Transverse colon (tissue), 4 donors: Measurements from ENCODE around the gene GRK3.
"Not testable (repeated sequence)": the region's sequence is repeated elsewhere in the genome, so short reads cannot be mapped to it uniquely, and the experiment has no call there.

ENCODE experiments used
- CTCF ChIP-seq, 5 experiments: fragments of 200-600 bp in 3 of 5; fragments of 450-650 bp in 2 of 5; sonication (generic) in 3 of 5; IDR thresholded peaks; 1 replicate in 2 of 5; 2 replicates in 3 of 5; pipeline ENCODE4 v1.5.1; 2016 to 2017; ENCODE audit warnings: antibody characterized with exemption in 5 of 5, inconsistent platforms in 3 of 5, mild to moderate bottlenecking in 2 of 5, moderate library complexity in 1 of 5
- POLR2A ChIP-seq: fragments of 450-650 bp; IDR thresholded peaks from one replicate; pipeline ENCODE4 v1.6.1; 2016; ENCODE audit warnings: antibody characterized with exemption, mild to moderate bottlenecking, moderate library complexity
- POLR2AphosphoS5 ChIP-seq, 3 donors: sonication (generic); formaldehyde crosslinking; IDR thresholded peaks; one replicate each; pipeline ENCODE4 v1.6.1; 2016; ENCODE audit warnings: antibody characterized with exemption in 3 of 3

DNA sequence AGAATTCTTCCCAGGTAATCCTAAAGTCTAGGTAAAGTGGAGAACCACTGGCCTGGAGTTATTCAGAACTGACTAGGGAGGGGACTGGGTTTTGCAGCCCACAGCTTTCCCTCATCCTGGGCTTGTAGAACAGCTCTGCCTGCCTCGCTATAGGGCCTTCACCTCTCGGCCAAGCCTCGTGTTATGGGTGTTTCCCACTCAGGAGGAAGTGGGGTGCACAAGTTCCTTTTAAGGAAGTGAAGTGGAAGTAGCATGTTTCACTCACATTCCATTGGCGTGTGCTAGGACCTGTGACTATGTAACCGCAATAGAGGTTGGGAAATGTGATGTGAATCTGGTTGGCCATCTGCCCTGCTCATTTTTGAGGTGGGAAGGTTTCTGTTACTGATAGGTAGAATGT lies 20.5 kb downstream of the GRK3 start:
- TF ChIP-seq CTCF (IDR thresholded peaks at IDR 0.05); POLR2AphosphoS5 (IDR thresholded peaks at IDR 0.05); POLR2A: not testable (repeated sequence)
